C4-2B (cell line): ENCODE measurements around the gene SORCS2.

Experiments used
- H3K27ac ChIP-seq: fragments of 450-650 bp; 2 replicates; pipeline ENCODE4 v1.5.1; 2017
- CTCF ChIP-seq: fragments of 450-650 bp; conservative IDR thresholded peaks from 2 replicates; pipeline ENCODE4 v1.5.1; 2017; ENCODE audit warnings: mild to moderate bottlenecking
- ZFX ChIP-seq: fragments of 450-650 bp; IDR thresholded peaks from 2 replicates; pipeline ENCODE4 v1.6.1; 2017

The SORCS2 gene

DNA sequence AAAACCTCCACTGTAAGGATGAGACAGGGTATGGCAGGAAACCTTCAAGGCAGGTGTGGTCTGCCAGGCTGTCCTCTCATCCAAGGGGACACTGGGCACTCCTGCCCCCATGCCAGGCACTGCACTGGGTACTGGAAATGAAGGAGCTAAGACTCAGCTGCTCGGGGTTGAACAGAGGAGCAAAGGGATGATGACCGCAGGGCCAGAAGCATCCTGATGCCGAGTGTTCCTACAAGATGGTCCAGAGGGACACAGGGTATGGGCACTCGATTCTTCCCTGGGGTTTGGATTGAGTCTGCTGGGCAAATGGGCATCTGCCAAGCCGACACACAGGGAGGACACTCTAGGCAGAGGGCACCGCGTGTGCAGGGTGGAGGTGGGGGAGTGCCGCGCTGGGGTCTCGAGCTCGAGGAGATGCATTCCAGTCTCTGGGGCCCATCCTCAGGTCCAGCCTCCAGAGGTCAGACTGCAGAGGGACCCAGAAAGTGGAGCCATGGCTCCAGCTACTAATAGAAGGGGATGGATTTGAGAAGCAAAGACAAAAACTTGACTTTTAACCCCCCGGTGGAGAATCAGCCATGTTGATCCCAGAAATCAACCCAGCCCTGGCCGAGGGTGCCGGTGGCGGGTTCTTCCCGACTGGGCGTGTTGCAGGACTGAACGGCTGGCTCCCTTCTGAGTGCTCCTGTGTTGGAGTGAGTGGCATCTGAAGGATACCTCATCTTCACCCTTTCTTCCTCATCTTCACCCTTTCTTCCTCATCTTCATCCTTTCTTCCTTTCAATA, 500.3 kb downstream of the SORCS2 start:
- no peak overlapping the region for H3K27ac ChIP-seq
- TF ChIP-seq CTCF = no peak
- TF ChIP-seq ZFX = no peak

- no peak overlapping the region for H3K27ac ChIP-seq
- TF ChIP-seq CTCF (no peak), ZFX (no peak)
These were observed 500.9 kb downstream of the SORCS2 start for GRCh38 chr4:7693237-7693608.

DNA sequence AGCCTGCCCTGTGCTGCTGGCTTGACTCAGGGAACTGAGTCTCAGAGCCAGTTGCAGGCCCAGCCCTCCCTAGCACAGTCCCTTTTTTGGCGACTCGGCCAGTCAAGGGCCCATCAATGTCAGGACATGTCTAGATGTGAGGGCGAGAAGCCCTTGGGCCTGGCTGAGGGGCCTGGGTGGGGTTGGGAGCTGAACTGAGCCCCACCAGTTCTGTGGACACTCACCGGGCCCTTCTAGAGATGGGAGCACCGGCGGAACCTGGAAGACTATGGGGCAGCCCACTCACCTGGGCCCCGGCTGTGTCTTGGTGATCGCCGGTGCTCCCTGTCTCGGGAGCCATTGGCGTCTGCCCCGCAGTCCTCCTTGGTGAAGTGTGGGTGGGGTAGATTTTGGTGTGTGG, 501.4 kb downstream of the SORCS2 start:
- TF ChIP-seq ZFX (no peak), CTCF (no peak)
- no peak overlapping the region for H3K27ac ChIP-seq

GRCh38 chr4:7694324-7694723, 502.0 kb downstream of the SORCS2 start:
- no peak overlapping the region for H3K27ac ChIP-seq
- no peak for TF ChIP-seq CTCF
- no peak for TF ChIP-seq ZFX

DNA sequence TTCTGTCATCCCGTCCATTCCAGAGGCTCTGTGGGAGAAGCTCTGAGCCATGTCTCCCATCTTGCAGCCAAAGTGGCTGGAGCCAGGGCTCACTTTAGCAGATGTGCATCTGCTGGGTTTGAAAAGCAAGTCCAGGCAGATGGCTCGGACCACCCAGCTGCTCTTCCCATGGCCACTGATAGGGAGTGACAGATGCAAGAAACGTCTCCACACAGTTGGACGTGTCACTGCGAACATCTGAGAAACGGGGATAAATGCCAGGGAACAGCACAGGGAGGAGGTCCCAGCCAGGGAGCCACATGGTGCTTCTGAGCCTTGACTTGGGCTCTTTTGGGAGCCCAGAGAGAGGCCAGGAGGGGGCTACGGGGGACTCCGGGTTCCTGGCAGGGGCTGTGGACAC, 505.0 kb downstream of the SORCS2 start:
- TF ChIP-seq ZFX (no peak), CTCF (no peak)
- H3K27ac ChIP-seq = no peak overlapping the region

GRCh38 chr4:7697821-7698220, 505.5 kb downstream of the SORCS2 start:
- no peak for TF ChIP-seq CTCF
- TF ChIP-seq ZFX = no peak
- no peak overlapping the region for H3K27ac ChIP-seq

- no peak overlapping the region for H3K27ac ChIP-seq
- TF ChIP-seq CTCF (no peak), ZFX (no peak)
These were observed 506.2 kb downstream of the SORCS2 start for GRCh38 chr4:7698584-7698983.
